NB4 (cell line): ENCODE results near the gene SENP3.

Experiments
- DNase-seq: peaks from one replicate; pipeline ENCODE4 v3.0.0; 2010; ENCODE audit warnings: low read depth
- H3K4me3 ChIP-seq: one replicate; pipeline ENCODE4 v1.5.1; 2011; ENCODE audit warnings: mild to moderate bottlenecking, low read depth, low read length, moderate library complexity
- CTCF ChIP-seq: IDR thresholded peaks from one replicate; pipeline ENCODE4 v1.5.1; 2012; ENCODE audit warnings: low read depth, low read length
- MAX ChIP-seq: IDR thresholded peaks from 2 replicates; pipeline ENCODE4 v1.6.1; 2011; ENCODE audit warnings: low read depth, low read length
- MYC ChIP-seq: IDR thresholded peaks from 2 replicates; pipeline ENCODE4 v1.6.1; 2011; ENCODE audit warnings: low read depth, low read length
- POLR2A ChIP-seq: IDR thresholded peaks from 2 replicates; pipeline ENCODE4 v1.6.1; 2011; ENCODE audit warnings: mild to moderate bottlenecking; ENCODE audit not compliant: insufficient read length; ENCODE audit errors: extremely low read depth

The SENP3 gene

GRCh38 chr17:7523033-7523432 is 38.7 kb upstream of the SENP3 start:
- no peak for TF ChIP-seq MYC
- TF ChIP-seq CTCF: peak; percentile 27
- TF ChIP-seq MAX: no peak
- TF ChIP-seq POLR2A: no peak
- H3K4me3 ChIP-seq: no peak overlapping the region
- peak; percentile 39 for DNase-seq

- no peak for TF ChIP-seq POLR2A
- TF ChIP-seq MAX: no peak
- TF ChIP-seq CTCF: no peak
- TF ChIP-seq MYC: no peak
- no peak for DNase-seq
- H3K4me3 ChIP-seq: no peak overlapping the region
Observed at GRCh38 chr17:7528842-7529241, 32.9 kb upstream of the SENP3 start.

- no peak overlapping the region for H3K4me3 ChIP-seq
- DNase-seq: no peak
- TF ChIP-seq MAX: no peak
- no peak for TF ChIP-seq POLR2A
- TF ChIP-seq MYC: no peak
- TF ChIP-seq CTCF: no peak
Observed at GRCh38 chr17:7530023-7530900, 31.5 kb upstream of the SENP3 start.

GRCh38 chr17:7538050-7538449 is 23.7 kb upstream of the SENP3 start:
- no peak for TF ChIP-seq CTCF
- no peak for TF ChIP-seq MYC
- no peak for TF ChIP-seq POLR2A
- no peak overlapping the region for H3K4me3 ChIP-seq
- no peak for DNase-seq

GRCh38 chr17:7538891-7539545 is 22.7 kb upstream of the SENP3 start:
- no peak overlapping the region for H3K4me3 ChIP-seq
- DNase-seq: no peak
- no peak for TF ChIP-seq POLR2A
- no peak for TF ChIP-seq MAX
- no peak for TF ChIP-seq MYC
- TF ChIP-seq CTCF: no peak

GRCh38 chr17:7541074-7541621 is 20.6 kb upstream of the SENP3 start:
- no peak for DNase-seq
- TF ChIP-seq MAX (no peak), POLR2A (no peak)
- H3K4me3 ChIP-seq: no peak overlapping the region
